GM23248 (cell line): ENCODE measurements around the gene ASRGL1. TPM values are rescaled to one million over a fixed set of nuclear protein-coding genes. Genes with fewer than 3 reads are reported as not detected.
A peak's percentile ranks its signal among the peaks of the same experiment; 100 is the strongest.
"Not testable (repeated sequence)": the region's sequence is repeated elsewhere in the genome, so short reads cannot be mapped to it uniquely, and the experiment has no call there.

Source experiments
- DNase-seq: peaks from one replicate; pipeline ENCODE4 v3.0.0-alpha.2; 2015
- H2AFZ ChIP-seq: fragments of 200-600 bp; sonication (generic); 2 replicates; pipeline ENCODE4 v1.6.1; 2016; ENCODE audit warnings: antibody characterized with exemption
- H3F3A ChIP-seq: fragments of 200-600 bp; sonication (generic); 2 replicates; pipeline ENCODE4 v1.6.1; 2016; ENCODE audit warnings: mild to moderate bottlenecking, antibody characterized with exemption, mixed run types; ENCODE audit not compliant: insufficient read depth
- H3K27ac ChIP-seq: fragments of 200-600 bp; sonication (generic); 2 replicates; pipeline ENCODE4 v1.5.1; 2016; ENCODE audit warnings: mild to moderate bottlenecking
- H3K27me3 ChIP-seq: fragments of 200-600 bp; sonication (generic); replicated peaks from 2 replicates; pipeline ENCODE4 v1.6.1; 2016; ENCODE audit warnings: mild to moderate bottlenecking; ENCODE audit not compliant: insufficient read depth
- H3K36me3 ChIP-seq: fragments of 200-600 bp; sonication (generic); 2 replicates; pipeline ENCODE4 v1.6.1; 2016; ENCODE audit warnings: low read depth, mild to moderate bottlenecking
- H3K4me1 ChIP-seq: fragments of 200-600 bp; sonication (generic); 2 replicates; pipeline ENCODE4 v1.6.1; 2016; ENCODE audit warnings: mild to moderate bottlenecking; ENCODE audit not compliant: insufficient read depth
- H3K4me2 ChIP-seq: fragments of 200-600 bp; sonication (generic); one replicate; pipeline ENCODE4 v1.6.1; 2016; ENCODE audit warnings: mild to moderate bottlenecking; ENCODE audit not compliant: unreplicated experiment
- H3K4me3 ChIP-seq: fragments of 200-600 bp; sonication (generic); 2 replicates; pipeline ENCODE4 v1.5.1; 2016; ENCODE audit warnings: mild to moderate bottlenecking
- H3K79me2 ChIP-seq: fragments of 200-600 bp; sonication (generic); 2 replicates; pipeline ENCODE4 v1.6.1; 2016; ENCODE audit warnings: mild to moderate bottlenecking; ENCODE audit not compliant: insufficient read depth
- H3K9ac ChIP-seq: fragments of 200-600 bp; sonication (generic); 2 replicates; pipeline ENCODE4 v1.6.1; 2016; ENCODE audit warnings: mild to moderate bottlenecking
- H3K9me2 ChIP-seq: fragments of 200-600 bp; sonication (generic); 2 replicates; pipeline ENCODE4 v1.6.1; 2016; ENCODE audit warnings: mixed run types, mild to moderate bottlenecking, moderate library complexity; ENCODE audit not compliant: insufficient read depth
- H3K9me3 ChIP-seq: fragments of 200-600 bp; sonication (generic); one replicate; pipeline ENCODE4 v1.6.1; 2017; ENCODE audit warnings: low read depth
- H4K20me1 ChIP-seq: fragments of 200-600 bp; sonication (generic); 2 replicates; pipeline ENCODE4 v1.6.0; 2016; ENCODE audit not compliant: insufficient read depth
- EZH2 ChIP-seq: fragments of 200-600 bp; sonication (generic); IDR thresholded peaks from 2 replicates; pipeline ENCODE4 v1.6.1; 2018; ENCODE audit warnings: antibody characterized with exemption, mild to moderate bottlenecking; ENCODE audit not compliant: insufficient read depth, poor library complexity, severe bottlenecking
- EZH2phosphoT487 ChIP-seq: fragments of 200-600 bp; sonication (generic); IDR thresholded peaks from 2 replicates; pipeline ENCODE4 v1.6.1; 2018; ENCODE audit warnings: antibody characterized with exemption, moderate library complexity, mild to moderate bottlenecking, low read depth; ENCODE audit not compliant: insufficient read depth
- WGBS, 2 experiments: methylation state at CpG; one replicate each; pipeline ENCODE4 v1.1.6; 2015 to 2017; ENCODE audit warnings: low lambda C conversion rate in 2 of 2, low coverage in 1 of 2; ENCODE audit errors: missing lambda C conversion rate in 2 of 2; 5-methylcytosine and 5-hydroxymethylcytosine counted together
- in situ Hi-C: fragments of 300-500 bp; cut with MboI; formaldehyde crosslinking; loops from 2 replicates; pipeline ENCODE4 v1.15.0; 2020
- polyA plus RNA-seq: library from polyadenylated mRNA; unstranded; fragments of >200 nt; fragmentation: Nextera tagmentation; extraction: Ambion mirVana; gene quantifications from 2 replicates; pipeline ENCODE4 v1.2.1, GENCODE V29; 2016
- total RNA-seq: library from RNA; depleted of rRNA; stranded (reverse); fragments of >200 nt; shearing (Covaris generic); gene quantifications from 2 replicates; pipeline ENCODE4 v1.2.3, GENCODE V29; 2014

ASRGL1 gene
- total and polyA plus RNA-seq, 2 experiments from 2014 or later, result 0.43 to 0.59 TPM

DNA sequence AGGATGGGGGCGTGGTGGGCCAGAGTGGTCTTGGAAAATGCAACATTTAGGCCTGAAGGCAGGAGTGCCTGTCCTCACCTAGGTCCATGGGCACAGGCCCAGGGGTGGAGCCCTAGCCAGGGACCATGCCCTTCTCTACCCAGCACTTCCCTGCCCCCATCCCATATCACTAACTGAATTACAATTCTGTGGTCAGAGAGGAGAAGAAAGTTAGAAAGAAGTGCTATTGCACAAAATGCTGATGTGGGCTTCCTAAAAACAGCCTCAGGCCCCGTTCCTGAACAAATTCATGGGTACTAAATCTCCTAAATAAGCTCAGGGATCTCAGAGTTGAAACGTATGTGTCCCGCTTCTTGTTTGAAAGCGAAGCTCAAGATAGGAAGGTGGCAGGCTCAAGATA, 3.5 kb upstream of the ASRGL1 start:
- in situ Hi-C loops, result no loop called here
- no peaks in the 10 kb centered on the region for H3K36me3 ChIP-seq
- H2AFZ ChIP-seq, result no peak overlapping the region
- TF ChIP-seq EZH2, result no peak
- no peak for TF ChIP-seq EZH2phosphoT487
- H3K4me1 ChIP-seq, result no peaks in the 10 kb centered on the region
- 63 to 65% methylated on average over 5 of the region's 5 CpGs for WGBS, 2 experiments
- H3K9ac ChIP-seq, result no peak overlapping the region
- no peak for DNase-seq
- H3K27me3 ChIP-seq, result peaks cover 41% of the 10 kb centered on the region
- no peak overlapping the region for H3K4me2 ChIP-seq
- no peaks in the 10 kb centered on the region for H3K9me2 ChIP-seq
- no peaks in the 10 kb centered on the region for H3F3A ChIP-seq
- no peaks in the 10 kb centered on the region for H4K20me1 ChIP-seq
- no peak overlapping the region for H3K4me3 ChIP-seq
- no peaks in the 10 kb centered on the region for H3K79me2 ChIP-seq
- H3K27ac ChIP-seq, result no peak overlapping the region
- H3K9me3 ChIP-seq, result no peaks in the 10 kb centered on the region

GRCh38 chr11:62336949-62337302, 322 bp upstream of the ASRGL1 start:
- H3K9me2 ChIP-seq, H3K9ac ChIP-seq, in situ Hi-C loops, H3K36me3 ChIP-seq, H3K9me3 ChIP-seq, H4K20me1 ChIP-seq, DNase-seq, H3K79me2 ChIP-seq, H3K27ac ChIP-seq, H3K4me1 ChIP-seq, H3F3A ChIP-seq: not testable (repeated sequence)
- WGBS, 2 experiments, result 39% methylated on average over 19 of the region's 19 CpGs
- peak overlapping the region; percentile 71 for H3K4me2 ChIP-seq
- H3K4me3 ChIP-seq, result peak overlapping the region; percentile 73
- peak overlapping the region; percentile 75 for H2AFZ ChIP-seq
- peaks cover 39% of the 10 kb centered on the region for H3K27me3 ChIP-seq

DNA sequence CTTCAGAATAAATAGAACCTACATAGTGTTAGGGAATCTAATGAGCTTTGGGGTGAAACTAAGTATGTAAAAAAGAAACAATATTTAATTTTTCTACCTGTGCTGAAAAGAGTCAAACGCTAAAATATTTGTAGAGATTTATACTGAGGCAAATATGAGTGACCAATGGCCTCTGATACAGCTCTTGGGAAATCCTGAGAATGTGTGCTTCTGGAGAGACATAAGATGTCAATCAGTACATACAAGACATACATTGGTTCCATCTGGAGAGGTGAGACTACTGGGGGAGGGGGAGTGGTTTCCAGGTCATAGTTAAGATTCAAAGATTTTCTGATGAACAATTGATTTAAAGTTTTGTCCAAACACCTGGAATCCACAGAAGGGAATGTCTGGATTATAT, 970 bp downstream of the ASRGL1 start:
- Histone ChIP-seq H3K4me2 (peak overlapping the region; percentile 71), H2AFZ (peak overlapping the region; percentile 75), H3K36me3 (no peaks in the 10 kb centered on the region), H3F3A (no peaks in the 10 kb centered on the region), H3K9me3 (no peaks in the 10 kb centered on the region), H3K4me3 (peak overlapping the region; percentile 73), H3K79me2 (no peaks in the 10 kb centered on the region), H3K27ac (no peak overlapping the region), H3K9ac (no peak overlapping the region), H3K9me2 (no peaks in the 10 kb centered on the region), H3K4me1 (no peaks in the 10 kb centered on the region), H3K27me3 (peaks cover 32% of the 10 kb centered on the region), H4K20me1 (no peaks in the 10 kb centered on the region)
- in situ Hi-C loops, result no loop called here
- DNase-seq, result no peak
- WGBS, 2 experiments, result 56 to 63% methylated on average over 1 of the region's 1 CpG
- no peak for TF ChIP-seq EZH2
- no peak for TF ChIP-seq EZH2phosphoT487

DNA sequence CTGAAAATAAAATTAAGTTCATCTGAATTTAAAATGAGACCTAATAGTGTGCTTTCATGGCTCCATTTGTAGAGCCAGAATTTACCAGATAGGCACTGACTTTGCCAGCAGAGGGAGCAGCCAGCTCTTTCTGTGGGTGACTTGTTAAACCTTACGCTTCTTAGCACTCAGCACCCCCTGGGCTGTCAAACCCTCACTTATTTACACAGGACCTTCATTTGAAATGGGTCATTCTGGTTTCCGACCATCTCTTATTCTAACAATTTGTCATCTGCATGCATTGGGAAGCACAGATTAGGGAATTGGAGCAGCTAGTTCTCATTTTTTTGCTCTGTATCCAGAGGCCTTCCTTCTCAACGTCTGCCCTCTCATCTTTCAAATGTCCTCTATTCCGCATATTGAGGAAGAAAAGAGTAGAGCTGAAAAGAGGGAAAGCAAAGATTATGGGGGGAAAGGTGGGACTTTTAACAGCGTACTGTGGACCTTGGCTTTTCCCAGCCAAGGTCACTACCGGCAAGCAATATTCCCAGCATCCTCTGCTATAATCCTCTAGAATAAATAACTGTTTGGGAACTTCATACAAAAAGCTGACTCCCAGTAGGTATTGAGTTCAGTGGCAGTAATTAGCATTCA, 3.1 kb downstream of the ASRGL1 start:
- H3K9me3 ChIP-seq, result no peaks in the 10 kb centered on the region
- no peaks in the 10 kb centered on the region for H3F3A ChIP-seq
- H3K4me3 ChIP-seq, result no peak overlapping the region
- H3K9me2 ChIP-seq, result no peaks in the 10 kb centered on the region
- WGBS, 2 experiments, result 64 to 67% methylated on average over 6 of the region's 6 CpGs
- in situ Hi-C loops, result no loop called here
- peak; percentile 65 for DNase-seq
- no peaks in the 10 kb centered on the region for H3K4me1 ChIP-seq
- peaks cover 24% of the 10 kb centered on the region for H3K27me3 ChIP-seq
- no peak for TF ChIP-seq EZH2phosphoT487
- no peak for TF ChIP-seq EZH2
- no peak overlapping the region for H3K9ac ChIP-seq
- H3K79me2 ChIP-seq, result no peaks in the 10 kb centered on the region
- H2AFZ ChIP-seq, result no peak overlapping the region
- no peak overlapping the region for H3K27ac ChIP-seq
- H3K4me2 ChIP-seq, result no peak overlapping the region
- no peaks in the 10 kb centered on the region for H4K20me1 ChIP-seq
- no peaks in the 10 kb centered on the region for H3K36me3 ChIP-seq

GRCh38 chr11:62341588-62341987, 4.3 kb downstream of the ASRGL1 start:
- peaks cover 13% of the 10 kb centered on the region for H3K27me3 ChIP-seq
- no peak overlapping the region for H3K4me3 ChIP-seq
- in situ Hi-C loops, result no loop called here
- no peaks in the 10 kb centered on the region for H3K36me3 ChIP-seq
- H3K79me2 ChIP-seq, result no peaks in the 10 kb centered on the region
- no peak overlapping the region for H2AFZ ChIP-seq
- H3K4me1 ChIP-seq, result no peaks in the 10 kb centered on the region
- no peaks in the 10 kb centered on the region for H3K9me2 ChIP-seq
- H3F3A ChIP-seq, result no peaks in the 10 kb centered on the region
- no peak overlapping the region for H3K4me2 ChIP-seq
- H3K27ac ChIP-seq, result no peak overlapping the region
- no peaks in the 10 kb centered on the region for H4K20me1 ChIP-seq
- H3K9ac ChIP-seq, result no peak overlapping the region
- whole genome bisulfite sequencing, 2 experiments, result 62 to 73% methylated on average over 4 of the region's 4 CpGs
- no peaks in the 10 kb centered on the region for H3K9me3 ChIP-seq
- TF ChIP-seq EZH2 (no peak), EZH2phosphoT487 (no peak)
- no peak for DNase-seq

DNA sequence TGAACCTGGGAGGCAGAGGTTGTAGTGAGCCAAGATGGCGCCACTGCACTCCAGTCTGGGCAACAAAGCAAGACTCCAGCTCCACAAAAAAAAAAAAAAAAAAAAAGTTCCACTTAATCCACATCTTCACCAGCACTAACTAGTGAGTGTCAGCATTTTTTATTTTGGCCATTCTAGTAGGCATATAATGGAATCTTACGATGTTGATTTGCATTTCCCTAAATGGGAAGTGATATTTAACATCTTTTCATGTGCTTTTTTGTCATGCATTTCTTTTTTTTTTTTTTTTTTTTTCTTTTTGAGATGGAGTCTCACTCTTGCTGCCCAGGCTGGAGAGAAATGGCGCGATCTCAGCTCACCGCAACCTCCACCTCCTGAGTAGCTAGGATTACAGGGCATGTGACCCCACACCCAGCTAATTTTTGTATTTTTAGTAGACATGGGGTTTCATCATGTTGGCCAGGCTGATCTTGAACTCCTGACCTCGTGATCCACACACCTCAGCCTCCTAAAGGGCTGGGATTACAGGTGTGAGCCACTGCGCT, 6.5 kb downstream of the ASRGL1 start:
- H3K4me1 ChIP-seq, in situ Hi-C loops, DNase-seq, H3K36me3 ChIP-seq, H3K9me2 ChIP-seq, H3F3A ChIP-seq, H3K79me2 ChIP-seq, H3K9me3 ChIP-seq, H3K4me3 ChIP-seq, H3K4me2 ChIP-seq, H4K20me1 ChIP-seq, H3K27me3 ChIP-seq, H3K27ac ChIP-seq, H3K9ac ChIP-seq, H2AFZ ChIP-seq: not testable (repeated sequence)
- 80 to 84% methylated on average over 7 of the region's 7 CpGs for WGBS, 2 experiments
